C4-2B (cell line): ENCODE results near the gene ATF2.
"Not testable (repeated sequence)": the region's sequence is repeated elsewhere in the genome, so short reads cannot be mapped to it uniquely, and the experiment has no call there.

ENCODE experiments used
- H3K27ac ChIP-seq: fragments of 450-650 bp; 2 replicates; pipeline ENCODE4 v1.5.1; 2017
- ZFX ChIP-seq: fragments of 450-650 bp; IDR thresholded peaks from 2 replicates; pipeline ENCODE4 v1.6.1; 2017
- TF ChIP-seq, protein P1 (sequence below): fragments of 450-650 bp; conservative IDR thresholded peaks from 2 replicates; pipeline ENCODE4 v1.5.1; 2017; ENCODE audit warnings: mild to moderate bottlenecking

The ATF2 gene

DNA sequence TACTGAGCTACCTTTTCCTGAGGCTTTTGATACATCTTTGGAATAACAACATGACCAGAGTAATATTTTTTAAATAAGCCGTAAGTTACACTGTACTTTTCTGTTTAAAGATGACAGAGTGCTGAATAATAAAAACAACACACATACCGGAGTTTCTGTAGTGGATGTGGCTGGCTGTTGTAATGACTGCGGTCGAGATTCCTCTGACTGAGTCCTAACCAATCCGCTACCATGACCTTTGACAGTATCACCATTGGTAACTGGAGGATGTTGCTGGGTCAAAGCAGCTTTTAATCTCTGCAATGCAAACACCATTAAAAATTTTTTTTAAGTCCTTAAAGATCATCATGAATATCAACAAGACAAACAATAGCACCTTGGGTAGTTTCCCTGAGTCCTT, 70.7 kb downstream of the ATF2 start:
- no peak for TF ChIP-seq ZFX
- TF ChIP-seq, protein P1, sequence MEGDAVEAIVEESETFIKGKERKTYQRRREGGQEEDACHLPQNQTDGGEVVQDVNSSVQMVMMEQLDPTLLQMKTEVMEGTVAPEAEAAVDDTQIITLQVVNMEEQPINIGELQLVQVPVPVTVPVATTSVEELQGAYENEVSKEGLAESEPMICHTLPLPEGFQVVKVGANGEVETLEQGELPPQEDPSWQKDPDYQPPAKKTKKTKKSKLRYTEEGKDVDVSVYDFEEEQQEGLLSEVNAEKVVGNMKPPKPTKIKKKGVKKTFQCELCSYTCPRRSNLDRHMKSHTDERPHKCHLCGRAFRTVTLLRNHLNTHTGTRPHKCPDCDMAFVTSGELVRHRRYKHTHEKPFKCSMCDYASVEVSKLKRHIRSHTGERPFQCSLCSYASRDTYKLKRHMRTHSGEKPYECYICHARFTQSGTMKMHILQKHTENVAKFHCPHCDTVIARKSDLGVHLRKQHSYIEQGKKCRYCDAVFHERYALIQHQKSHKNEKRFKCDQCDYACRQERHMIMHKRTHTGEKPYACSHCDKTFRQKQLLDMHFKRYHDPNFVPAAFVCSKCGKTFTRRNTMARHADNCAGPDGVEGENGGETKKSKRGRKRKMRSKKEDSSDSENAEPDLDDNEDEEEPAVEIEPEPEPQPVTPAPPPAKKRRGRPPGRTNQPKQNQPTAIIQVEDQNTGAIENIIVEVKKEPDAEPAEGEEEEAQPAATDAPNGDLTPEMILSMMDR: no peak
- no peak overlapping the region for H3K27ac ChIP-seq

DNA sequence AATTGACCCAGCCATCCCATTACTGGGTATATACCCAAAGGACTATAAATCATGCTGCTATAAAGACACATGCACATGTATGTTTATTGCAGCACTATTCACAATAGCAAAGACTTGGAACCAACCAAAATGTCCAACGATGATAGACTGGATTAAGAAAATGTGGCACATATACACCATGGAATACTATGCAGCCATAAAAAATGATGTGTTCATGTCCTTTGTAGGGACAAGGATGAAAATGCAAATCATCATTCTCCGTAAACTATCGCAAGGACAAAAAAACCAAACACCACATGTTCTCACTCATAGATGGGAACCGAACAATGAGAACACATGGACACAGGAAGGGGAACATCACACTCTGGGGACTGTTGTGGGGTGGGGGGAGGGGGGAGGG, 83.9 kb downstream of the ATF2 start:
- H3K27ac ChIP-seq: not testable (repeated sequence)

DNA sequence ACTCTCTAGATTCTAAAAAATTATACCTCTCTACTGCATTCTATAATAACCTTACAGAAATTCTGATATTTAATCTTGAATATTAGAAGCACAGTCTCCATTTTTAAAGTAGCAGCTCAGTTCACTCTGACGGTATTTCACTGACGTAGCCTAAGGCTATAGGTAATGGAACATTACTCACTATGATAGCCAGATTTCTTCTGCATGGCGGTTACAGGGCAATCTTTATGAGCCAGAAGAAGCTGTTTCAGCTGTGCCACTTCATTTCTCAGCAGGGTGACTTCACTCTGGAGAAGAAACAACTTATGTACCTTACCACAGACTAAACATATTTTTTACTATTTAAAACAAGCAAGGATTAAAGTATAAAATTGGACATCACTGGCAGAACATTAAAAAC, 87.5 kb downstream of the ATF2 start:
- TF ChIP-seq ZFX: no peak
- no peak overlapping the region for H3K27ac ChIP-seq

DNA sequence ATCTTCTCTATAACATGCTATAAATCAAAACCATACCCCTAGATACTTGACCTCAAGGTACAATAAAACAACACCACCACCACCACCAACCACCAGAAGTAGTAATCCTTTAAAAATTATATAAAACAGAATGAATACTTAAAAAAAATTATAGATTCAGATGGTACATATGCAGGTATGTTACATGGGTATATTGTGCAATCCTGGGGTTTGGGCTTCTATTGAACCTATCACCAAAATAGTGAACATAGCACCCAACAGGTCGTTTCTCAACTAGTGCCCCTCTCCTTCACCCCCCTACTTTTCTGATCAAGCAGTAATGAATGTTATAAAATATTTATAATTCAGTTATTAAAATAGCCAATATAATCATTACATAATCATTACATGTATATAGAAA, 91.7 kb downstream of the ATF2 start:
- H3K27ac ChIP-seq: no peak overlapping the region
- TF ChIP-seq, protein P1: no peak
- no peak for TF ChIP-seq ZFX

DNA sequence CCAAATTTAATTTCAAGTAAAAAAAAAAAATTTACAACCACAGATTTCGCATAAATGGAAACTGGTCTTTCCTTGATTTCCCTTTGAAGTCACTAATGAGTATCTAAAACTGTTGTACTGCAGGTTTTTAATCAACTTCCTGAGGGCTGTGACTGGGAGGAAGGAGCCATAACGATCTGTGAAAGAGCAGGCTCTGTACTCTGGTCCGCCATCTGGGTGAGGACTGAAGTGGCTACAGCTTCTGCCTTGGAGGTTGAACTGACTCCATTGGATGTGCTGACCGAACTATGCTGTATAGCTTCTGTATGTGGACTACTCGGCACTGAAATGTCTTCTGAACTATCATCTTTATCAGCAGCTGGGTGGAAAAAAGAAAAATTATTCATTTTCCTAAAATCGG, 93.5 kb downstream of the ATF2 start:
- H3K27ac ChIP-seq: no peak overlapping the region
- TF ChIP-seq ZFX: no peak
- TF ChIP-seq, protein P1: no peak

DNA sequence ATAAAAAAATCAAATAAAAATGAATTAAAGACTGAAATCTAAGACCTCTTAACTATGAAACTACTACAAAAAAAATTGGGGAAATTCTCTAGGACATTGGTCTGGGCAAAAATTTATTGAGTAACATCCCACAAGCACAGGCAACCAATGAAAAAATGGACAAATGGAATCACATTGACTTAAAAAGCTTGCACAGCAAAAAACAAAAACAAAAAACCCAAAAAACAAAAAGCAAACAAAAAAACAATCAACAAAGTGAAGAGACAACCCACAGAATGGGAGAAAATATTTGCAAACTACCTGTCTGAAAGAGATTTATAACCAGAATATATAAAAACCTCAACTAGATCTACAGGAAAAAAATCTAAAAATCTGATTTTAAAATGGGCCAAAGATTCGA, 99.5 kb downstream of the ATF2 start:
- TF ChIP-seq, protein P1: no peak
- no peak for TF ChIP-seq ZFX
- H3K27ac ChIP-seq: no peak overlapping the region

DNA sequence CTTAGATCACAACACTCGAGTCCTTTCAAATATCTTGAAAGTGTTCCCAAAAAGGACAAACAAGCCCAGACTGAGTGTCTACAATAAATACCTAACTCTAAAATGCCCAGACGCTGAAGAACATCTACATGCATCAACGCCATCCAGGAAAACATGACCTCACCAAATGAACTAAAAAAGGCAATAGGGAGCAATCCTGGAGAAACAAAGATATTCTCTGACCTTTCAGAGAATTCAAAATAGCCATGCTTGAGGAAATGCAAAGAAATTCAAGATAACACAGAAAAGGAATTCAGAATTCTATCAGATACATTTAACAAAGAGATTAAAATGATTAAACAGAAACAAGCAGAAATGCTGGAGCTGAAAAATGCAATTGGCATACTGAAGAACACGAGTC, 101.6 kb downstream of the ATF2 start:
- H3K27ac ChIP-seq: no peak overlapping the region
- no peak for TF ChIP-seq ZFX
- TF ChIP-seq, protein P1: no peak

DNA sequence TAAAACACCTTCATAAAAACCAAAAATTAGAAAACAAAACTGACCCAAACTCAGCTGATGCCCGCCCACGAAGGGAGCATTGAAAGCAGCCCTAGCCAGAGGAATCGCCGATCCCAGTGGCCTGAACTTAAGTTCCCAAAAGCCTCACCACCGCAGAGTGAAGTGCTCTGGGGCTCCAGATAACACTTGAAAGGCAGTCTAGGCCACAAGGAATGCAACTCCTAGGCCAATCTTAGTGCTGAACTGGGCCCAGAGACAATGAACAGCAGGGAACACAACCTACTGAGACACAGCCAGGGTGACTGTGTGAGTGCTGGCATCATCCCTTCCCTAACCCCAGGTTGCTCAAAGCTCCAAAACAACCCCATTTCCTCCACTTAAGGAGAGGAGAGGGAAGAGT, 103.2 kb downstream of the ATF2 start:
- H3K27ac ChIP-seq: no peak overlapping the region
- TF ChIP-seq, protein P1: no peak
- TF ChIP-seq ZFX: no peak

DNA sequence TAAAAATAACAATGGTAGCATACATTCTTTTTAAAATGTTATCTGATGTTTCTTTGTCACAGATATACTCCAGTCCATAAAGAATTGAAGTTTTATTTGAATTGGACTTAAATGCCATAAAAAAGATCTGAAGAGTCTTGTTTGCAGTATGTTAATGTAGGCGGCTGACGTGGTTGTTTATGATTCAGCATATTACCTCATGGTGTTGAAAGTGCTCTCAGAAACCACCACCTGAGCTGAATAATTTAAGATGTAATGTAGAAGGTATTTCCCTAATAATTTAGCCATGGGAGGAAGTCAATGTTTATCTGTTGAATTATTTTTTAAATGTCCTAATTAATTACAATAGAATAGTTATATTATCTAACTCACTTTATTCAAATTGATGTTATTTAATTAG, 104.3 kb downstream of the ATF2 start:
- H3K27ac ChIP-seq: no peak overlapping the region
- no peak for TF ChIP-seq ZFX
- TF ChIP-seq, protein P1: no peak
